Astrocyte of the cerebellum (primary cell): ENCODE measurements around the gene HJV.

ENCODE experiments used
- DNase-seq: peaks from one replicate; pipeline ENCODE4 v3.0.0-alpha.2; 2011; ENCODE audit warnings: low read depth
- H3K4me3 ChIP-seq: 2 replicates; pipeline ENCODE4 v1.5.1; 2011; ENCODE audit warnings: mild to moderate bottlenecking, low read depth, low read length, moderate library complexity
- in situ Hi-C: cut with HindIII; loops from 2 replicates; pipeline ENCODE4 v1.10.0; 2017; ENCODE audit warnings: low sequenced_read_pairs
- TF ChIP-seq, protein P1 (sequence below): IDR thresholded peaks from 2 replicates; pipeline ENCODE4 v1.5.1; 2012; ENCODE audit warnings: low read length, low read depth, moderate library complexity, mild to moderate bottlenecking; ENCODE audit errors: missing control alignments

Gene HJV

DNA sequence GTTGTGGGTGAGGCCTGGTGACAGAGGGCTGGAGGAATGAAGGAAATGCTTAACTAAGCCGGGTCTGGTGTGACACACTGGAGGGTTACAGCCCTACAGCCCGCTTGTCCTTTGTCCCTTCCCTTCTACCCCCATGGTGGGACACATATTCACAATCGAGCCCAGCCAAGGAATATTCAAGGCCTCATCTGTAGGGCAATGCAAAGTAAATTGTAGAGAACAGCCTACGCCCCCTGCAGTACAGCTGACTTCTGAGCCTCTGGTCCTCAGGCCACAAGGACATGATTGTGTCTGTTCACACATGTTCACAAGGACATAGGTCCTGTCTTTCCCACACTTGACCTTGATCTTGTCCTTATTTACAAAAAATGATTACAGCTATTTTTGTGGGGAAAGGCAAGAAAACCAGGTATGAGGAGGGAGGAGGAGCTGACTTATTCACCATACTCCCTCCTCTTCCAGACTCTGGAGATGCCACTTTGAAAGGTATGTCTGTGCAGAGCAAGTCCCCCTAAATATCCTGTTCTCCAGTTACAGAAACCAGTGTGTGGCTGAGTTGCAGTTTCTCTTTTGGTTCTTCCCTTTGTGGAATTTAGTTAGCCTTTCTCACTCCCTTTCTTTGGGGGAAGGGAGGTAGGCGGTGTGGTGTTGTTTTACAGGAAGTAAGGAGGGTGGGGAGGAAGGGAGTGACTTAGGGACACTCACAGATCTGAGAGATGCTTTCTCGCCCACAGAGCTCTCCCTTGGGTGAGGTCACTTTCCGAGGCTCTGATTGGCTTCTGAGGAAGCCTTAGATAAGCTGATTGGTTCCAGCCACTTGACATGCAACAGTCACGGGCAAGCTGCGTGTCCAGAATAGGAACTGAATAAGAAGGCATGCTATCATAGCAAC, 42.4 kb downstream of the HJV start:
- in situ Hi-C loops: no loop called here
- DNase-seq: peak; percentile 99
- H3K4me3 ChIP-seq: peak overlapping the region; percentile 21
- TF ChIP-seq, protein P1, sequence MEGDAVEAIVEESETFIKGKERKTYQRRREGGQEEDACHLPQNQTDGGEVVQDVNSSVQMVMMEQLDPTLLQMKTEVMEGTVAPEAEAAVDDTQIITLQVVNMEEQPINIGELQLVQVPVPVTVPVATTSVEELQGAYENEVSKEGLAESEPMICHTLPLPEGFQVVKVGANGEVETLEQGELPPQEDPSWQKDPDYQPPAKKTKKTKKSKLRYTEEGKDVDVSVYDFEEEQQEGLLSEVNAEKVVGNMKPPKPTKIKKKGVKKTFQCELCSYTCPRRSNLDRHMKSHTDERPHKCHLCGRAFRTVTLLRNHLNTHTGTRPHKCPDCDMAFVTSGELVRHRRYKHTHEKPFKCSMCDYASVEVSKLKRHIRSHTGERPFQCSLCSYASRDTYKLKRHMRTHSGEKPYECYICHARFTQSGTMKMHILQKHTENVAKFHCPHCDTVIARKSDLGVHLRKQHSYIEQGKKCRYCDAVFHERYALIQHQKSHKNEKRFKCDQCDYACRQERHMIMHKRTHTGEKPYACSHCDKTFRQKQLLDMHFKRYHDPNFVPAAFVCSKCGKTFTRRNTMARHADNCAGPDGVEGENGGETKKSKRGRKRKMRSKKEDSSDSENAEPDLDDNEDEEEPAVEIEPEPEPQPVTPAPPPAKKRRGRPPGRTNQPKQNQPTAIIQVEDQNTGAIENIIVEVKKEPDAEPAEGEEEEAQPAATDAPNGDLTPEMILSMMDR: peak; percentile 44

DNA sequence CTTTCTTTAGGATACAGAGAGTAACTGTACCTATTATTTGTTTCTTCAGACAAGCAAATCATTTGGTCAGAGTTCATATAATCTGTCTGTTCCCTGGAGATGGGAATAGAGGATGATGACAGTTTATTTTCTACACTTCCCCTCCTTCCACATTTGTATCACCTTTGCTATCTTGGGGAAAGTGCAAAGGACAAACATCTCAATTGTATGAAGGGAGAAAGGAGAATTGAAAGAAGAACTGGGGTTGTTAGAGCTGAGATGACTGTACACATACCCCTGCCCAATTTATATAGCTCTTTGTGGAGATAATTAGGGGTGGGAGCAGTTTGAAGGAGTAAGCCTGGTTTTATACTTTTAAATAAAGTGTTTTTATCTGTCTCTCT, 43.1 kb downstream of the HJV start:
- no peak for DNase-seq
- H3K4me3 ChIP-seq: no peak overlapping the region
- in situ Hi-C loops: no loop called here
- TF ChIP-seq, protein P1: no peak

- H3K4me3 ChIP-seq: no peak overlapping the region
- in situ Hi-C loops: no loop called here
- TF ChIP-seq, protein P1: peak; percentile 86
- DNase-seq: peak; percentile 67
Observed at GRCh38 chr1:145977486-145978470, 43.8 kb downstream of the HJV start.

- no peak overlapping the region for H3K4me3 ChIP-seq
- TF ChIP-seq, protein P1: no peak
- in situ Hi-C loops: no loop called here
- no peak for DNase-seq
Observed at GRCh38 chr1:145977016-145977415, 44.5 kb downstream of the HJV start.

DNA sequence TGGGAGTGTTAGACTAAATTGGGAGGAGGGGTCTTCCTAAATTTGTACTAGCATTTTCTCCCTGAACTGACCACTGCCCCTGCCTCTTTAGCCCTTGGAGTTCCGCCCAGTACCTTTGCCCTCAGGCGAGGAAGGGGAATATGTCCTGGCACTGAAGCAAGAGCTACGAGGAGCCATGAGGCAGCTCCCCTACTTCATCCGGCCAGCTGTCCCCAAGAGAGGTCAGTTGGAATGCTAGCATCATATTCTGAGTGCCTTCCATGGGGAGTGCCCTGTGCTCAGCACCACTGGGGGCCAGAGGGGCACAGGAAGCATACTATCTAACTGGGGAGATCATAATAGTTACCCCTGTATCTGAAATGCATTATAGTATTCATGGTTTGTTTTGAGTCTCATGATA, 46.3 kb downstream of the HJV start:
- TF ChIP-seq, protein P1: no peak
- DNase-seq: no peak
- in situ Hi-C loops: no loop called here
- H3K4me3 ChIP-seq: no peak overlapping the region

DNA sequence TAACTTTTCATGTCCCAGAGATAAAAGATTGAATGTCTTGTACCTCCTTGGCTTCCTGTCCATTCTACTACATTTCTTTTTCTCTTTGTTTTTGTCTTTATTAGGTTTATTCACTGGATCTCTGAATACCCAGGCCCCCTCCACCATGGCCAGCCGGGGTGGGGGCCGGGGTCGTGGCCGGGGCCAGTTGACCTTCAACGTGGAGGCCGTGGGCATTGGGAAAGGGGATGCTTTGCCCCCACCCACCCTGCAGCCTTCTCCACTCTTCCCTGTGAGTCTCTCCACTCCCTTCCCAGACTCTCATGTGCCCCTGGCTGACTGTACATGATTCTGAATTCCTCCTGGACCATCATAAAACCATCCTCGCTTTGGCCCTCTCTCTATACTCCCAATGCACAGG, 46.8 kb downstream of the HJV start:
- H3K4me3 ChIP-seq: no peak overlapping the region
- in situ Hi-C loops: no loop called here
- DNase-seq: no peak
- TF ChIP-seq, protein P1: no peak
